Type B pancreatic cell (in vitro differentiated cells): ENCODE measurements around the gene STON2. TPM values are rescaled to one million over a fixed set of nuclear protein-coding genes. Genes with fewer than 3 reads are reported as not detected.

Experiments
- DNase-seq: peaks from one replicate; pipeline ENCODE4 v3.0.0; 2021; ENCODE audit warnings: mixed read lengths; ENCODE audit not compliant: unreplicated experiment; ENCODE audit errors: extremely low spot score
- H3K27ac Mint-ChIP-seq: 2 replicates; pipeline ENCODE4 v1.8.0; 2021; ENCODE audit warnings: mild to moderate bottlenecking, mixed read lengths
- H3K27me3 Mint-ChIP-seq: 2 replicates; pipeline ENCODE4 v1.8.0; 2021; ENCODE audit warnings: mixed read lengths
- H3K36me3 Mint-ChIP-seq: 2 replicates; pipeline ENCODE4 v1.8.0; 2021; ENCODE audit warnings: mixed read lengths
- H3K4me1 Mint-ChIP-seq: one replicate; pipeline ENCODE4 v1.8.0; 2021; ENCODE audit warnings: mixed read lengths; ENCODE audit not compliant: unreplicated experiment
- H3K4me3 Mint-ChIP-seq: 2 replicates; pipeline ENCODE4 v1.8.0; 2021; ENCODE audit warnings: mild to moderate bottlenecking, mixed read lengths
- H3K9me3 Mint-ChIP-seq: 2 replicates; pipeline ENCODE4 v1.8.0; 2021; ENCODE audit warnings: mixed read lengths
- CTCF ChIP-seq: fragments of 200-600 bp; sonication (generic); conservative IDR thresholded peaks from 2 replicates; pipeline ENCODE4 v1.5.0; 2021; ENCODE audit warnings: antibody characterized with exemption, mild to moderate bottlenecking
- total RNA-seq: library from RNA; stranded (reverse); gene quantifications from 2 replicates; pipeline ENCODE4 v1.2.1, GENCODE V29; 2021; ENCODE audit warnings: low replicate concordance

Gene STON2
- total RNA-seq, 1 donor from 2014 or later, result 40.4 TPM

- Mint-ChIP-seq H3K27me3 (no peaks in the 10 kb centered on the region), H3K4me3 (no peak overlapping the region), H3K9me3 (no peaks in the 10 kb centered on the region), H3K36me3 (peaks cover 4% of the 10 kb centered on the region), H3K4me1 (peaks cover 34% of the 10 kb centered on the region), H3K27ac (no peak overlapping the region)
- DNase-seq, result no peak
- TF ChIP-seq CTCF, result no peak
Measured at GRCh38 chr14:81311141-81311540, 89.0 kb downstream of the STON2 start.

GRCh38 chr14:81310606-81311005 lies 89.5 kb downstream of the STON2 start:
- Mint-ChIP-seq H3K9me3 (no peaks in the 10 kb centered on the region), H3K27me3 (no peaks in the 10 kb centered on the region), H3K27ac (no peak overlapping the region), H3K4me1 (peaks cover 29% of the 10 kb centered on the region), H3K36me3 (peaks cover 4% of the 10 kb centered on the region), H3K4me3 (no peak overlapping the region)
- no peak for TF ChIP-seq CTCF
- no peak for DNase-seq

- no peaks in the 10 kb centered on the region for H3K27me3 Mint-ChIP-seq
- no peak overlapping the region for H3K27ac Mint-ChIP-seq
- peaks cover 4% of the 10 kb centered on the region for H3K36me3 Mint-ChIP-seq
- H3K9me3 Mint-ChIP-seq, result no peaks in the 10 kb centered on the region
- DNase-seq, result no peak
- TF ChIP-seq CTCF, result no peak
- H3K4me1 Mint-ChIP-seq, result peaks cover 20% of the 10 kb centered on the region
- no peak overlapping the region for H3K4me3 Mint-ChIP-seq
Measured at GRCh38 chr14:81309511-81309910, 90.6 kb downstream of the STON2 start.

- Mint-ChIP-seq H3K4me1 (peaks cover 17% of the 10 kb centered on the region), H3K27me3 (no peaks in the 10 kb centered on the region), H3K27ac (no peak overlapping the region), H3K9me3 (no peaks in the 10 kb centered on the region), H3K4me3 (no peak overlapping the region), H3K36me3 (no peaks in the 10 kb centered on the region)
- no peak for TF ChIP-seq CTCF
- DNase-seq, result no peak
Measured at GRCh38 chr14:81305743-81306142, 94.4 kb downstream of the STON2 start.

- Mint-ChIP-seq H3K4me3 (no peak overlapping the region), H3K4me1 (peaks cover 14% of the 10 kb centered on the region), H3K27ac (peak overlapping the region; percentile 40), H3K36me3 (no peaks in the 10 kb centered on the region), H3K27me3 (no peaks in the 10 kb centered on the region), H3K9me3 (no peaks in the 10 kb centered on the region)
- TF ChIP-seq CTCF, result no peak
- DNase-seq, result no peak
Measured at GRCh38 chr14:81305065-81305464, 95.1 kb downstream of the STON2 start.
